SK-MEL-5 (cell line): ENCODE measurements around the gene LIN37. TPM values are rescaled to one million over a fixed set of nuclear protein-coding genes. Genes with fewer than 3 reads are reported as not detected.

ENCODE experiments used
- DNase-seq: peaks from one replicate; pipeline ENCODE4 v3.0.0-alpha.2; 2016; ENCODE audit warnings: low read depth, low spot score
- in situ Hi-C: cut with HindIII; loops from 2 replicates; pipeline ENCODE4 v1.10.0; 2016; ENCODE audit warnings: low sequenced_read_pairs, high pct_unique_total_duplicates, low pct_unique_long_range_greater_than_20kb
- polyA plus RNA-seq, 2 experiments: library from polyadenylated mRNA; depleted of rRNA; stranded (reverse); fragments of >200 nt; gene quantifications; 2 replicates each; pipeline ENCODE4 v1.2.3, GENCODE V29; 2015
- total RNA-seq: library from RNA; depleted of rRNA; stranded (reverse); fragments of >200 nt; shearing (Covaris generic); gene quantifications from 2 replicates; pipeline ENCODE4 v1.2.3, GENCODE V29; 2014; rRNA removed

LIN37 gene, protein sequence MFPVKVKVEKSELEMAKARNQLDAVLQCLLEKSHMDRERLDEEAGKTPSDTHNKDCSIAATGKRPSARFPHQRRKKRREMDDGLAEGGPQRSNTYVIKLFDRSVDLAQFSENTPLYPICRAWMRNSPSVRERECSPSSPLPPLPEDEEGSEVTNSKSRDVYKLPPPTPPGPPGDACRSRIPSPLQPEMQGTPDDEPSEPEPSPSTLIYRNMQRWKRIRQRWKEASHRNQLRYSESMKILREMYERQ
- total RNA-seq, result 5.3 and 7.7 TPM in 2 replicates
- polyA plus RNA-seq (2015; cell fraction: cytosol; rRNA removed), result 8.1 TPM in 2 replicates
- polyA plus RNA-seq (2015; cell fraction: nucleus; rRNA removed), result 48.8 and 50.8 TPM in 2 replicates

DNA sequence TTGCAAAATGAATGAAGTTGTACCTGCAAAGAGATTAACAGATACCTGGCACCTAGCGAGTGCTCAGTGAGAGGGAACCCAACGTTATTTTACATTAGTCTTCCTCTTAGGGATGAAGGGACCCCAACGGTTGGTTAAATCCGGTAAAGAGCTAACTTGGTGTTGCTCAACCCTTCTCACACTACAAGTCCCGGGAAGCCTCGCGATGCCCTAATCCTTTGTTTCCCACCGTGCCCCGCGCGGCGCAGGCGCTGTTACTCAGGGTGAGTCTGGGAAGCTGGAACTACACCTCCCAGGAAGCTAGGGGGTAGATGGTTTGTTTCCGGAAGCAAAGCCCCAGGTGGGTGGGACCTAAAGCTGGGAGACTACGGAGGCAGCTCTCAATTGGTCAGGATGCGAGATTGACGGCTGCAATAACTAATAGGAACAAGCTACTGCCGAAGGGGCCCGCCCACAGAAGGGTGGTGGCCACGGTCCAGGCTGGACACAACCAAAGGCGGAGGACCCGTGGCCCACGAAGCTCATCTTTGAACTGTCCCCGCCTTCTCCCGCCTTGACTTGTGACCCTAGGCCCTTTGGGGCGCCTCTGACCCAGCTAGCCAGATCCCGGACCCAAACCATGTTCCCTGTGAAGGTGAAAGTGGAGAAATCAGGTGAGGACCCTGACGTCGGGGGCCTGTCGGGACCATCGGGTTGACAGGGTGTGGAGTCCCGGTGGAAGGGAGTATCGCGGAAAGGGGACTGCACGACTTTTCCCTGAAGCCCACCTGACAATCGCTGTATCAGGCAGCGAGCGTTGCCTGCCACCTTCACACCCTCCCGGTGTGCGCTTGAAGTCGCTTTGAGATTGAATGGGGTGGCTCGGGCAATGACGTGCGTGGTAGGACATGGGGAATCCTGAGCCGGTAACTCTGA, at the start of gene LIN37:
Gene LIN37 (plus strand): TSS at position 471 of the 915 bp plus-strand sequence. CDS start 149 bp downstream, at position 620.
- in situ Hi-C loops, result no loop called here
- DNase-seq, result peak; percentile 99

DNA sequence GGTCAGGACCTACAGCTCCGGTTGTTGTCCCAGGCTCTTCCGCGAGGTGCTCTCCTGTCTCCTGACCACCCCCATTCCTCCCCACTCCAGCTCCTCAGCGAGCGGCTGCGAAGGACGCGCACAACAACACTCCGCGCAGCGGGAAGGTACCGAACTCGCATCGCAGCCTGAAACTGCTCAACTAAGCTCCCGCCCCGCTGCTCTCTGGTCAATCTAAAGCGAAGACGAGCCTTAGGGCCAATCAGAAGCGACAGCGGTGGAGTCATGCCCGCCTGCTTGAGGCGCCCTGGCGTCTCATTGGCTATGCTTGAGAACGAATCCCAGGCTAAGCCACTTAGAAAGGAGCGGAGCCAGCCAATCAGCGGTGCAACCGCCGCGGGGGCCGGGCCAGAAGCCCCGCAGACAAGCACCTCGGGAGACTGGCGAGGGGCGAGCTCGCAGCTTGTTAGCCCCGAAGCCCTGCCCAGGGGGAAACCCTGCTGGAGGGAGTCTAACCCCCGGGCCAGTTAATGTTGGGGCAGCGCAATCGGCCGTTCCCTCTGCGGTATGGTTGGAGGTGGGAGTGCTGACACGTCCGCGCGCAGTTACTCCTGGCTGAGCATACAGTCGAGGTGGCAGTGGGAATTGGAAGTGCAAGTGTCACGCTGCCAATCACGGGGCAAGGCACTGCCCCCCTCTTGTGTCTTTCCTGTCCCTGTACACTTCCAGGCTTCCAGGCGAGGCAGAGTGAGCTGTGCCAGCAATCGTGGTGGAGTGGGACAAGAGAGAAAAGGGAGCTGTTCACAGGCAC, 46.0 kb upstream of the LIN37 start:
- DNase-seq, result peak; percentile 98
- in situ Hi-C loops, result no loop called here

DNA sequence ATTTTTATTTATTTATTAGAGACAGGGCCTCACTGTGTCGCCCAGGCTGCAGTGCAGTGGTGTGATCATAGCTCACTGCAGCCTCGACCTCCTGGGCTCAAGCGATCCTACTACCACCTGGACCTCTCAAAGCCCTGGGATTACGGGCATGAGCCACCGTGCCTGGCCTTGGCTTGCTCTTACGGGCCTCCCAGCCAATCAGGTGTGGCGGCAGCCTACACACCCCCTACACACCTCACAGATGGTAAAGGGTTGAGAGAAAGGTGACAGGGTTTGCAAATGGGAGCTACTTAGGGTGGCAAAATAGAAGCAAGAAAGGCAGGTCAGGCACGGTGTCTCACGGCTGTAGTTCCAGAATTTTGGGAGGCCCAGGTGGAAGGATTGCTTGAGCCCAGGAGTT, 45.0 kb upstream of the LIN37 start:
- DNase-seq, result no peak
- in situ Hi-C loops, result no loop called here

DNA sequence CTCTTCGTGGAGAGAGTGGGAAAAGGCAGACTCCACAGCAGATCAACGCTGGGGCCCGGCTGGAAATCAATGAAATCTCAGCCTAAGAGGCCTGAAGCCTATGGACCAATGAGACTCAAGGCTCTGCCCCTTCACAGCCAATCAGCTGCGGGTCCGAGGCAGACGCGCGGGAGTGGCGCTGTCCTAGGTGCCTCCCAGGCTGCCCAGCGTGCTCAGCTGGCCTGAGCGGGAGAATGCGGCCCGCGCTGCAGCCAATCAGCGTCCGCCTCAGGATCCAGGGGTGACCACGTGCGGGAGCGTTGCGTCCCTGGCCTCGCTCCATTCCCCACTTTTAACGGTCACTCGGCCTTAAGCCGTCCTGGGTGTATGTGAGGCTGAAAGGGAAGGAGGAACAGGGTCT, 44.2 kb upstream of the LIN37 start, which contains the start of gene ZBTB32:
Gene ZBTB32 (plus strand): TSS at position 341 of the 400 bp plus-strand sequence. CDS start 10,069 bp downstream, outside the sequence.
- no peak for DNase-seq
- in situ Hi-C loops, result no loop called here

DNA sequence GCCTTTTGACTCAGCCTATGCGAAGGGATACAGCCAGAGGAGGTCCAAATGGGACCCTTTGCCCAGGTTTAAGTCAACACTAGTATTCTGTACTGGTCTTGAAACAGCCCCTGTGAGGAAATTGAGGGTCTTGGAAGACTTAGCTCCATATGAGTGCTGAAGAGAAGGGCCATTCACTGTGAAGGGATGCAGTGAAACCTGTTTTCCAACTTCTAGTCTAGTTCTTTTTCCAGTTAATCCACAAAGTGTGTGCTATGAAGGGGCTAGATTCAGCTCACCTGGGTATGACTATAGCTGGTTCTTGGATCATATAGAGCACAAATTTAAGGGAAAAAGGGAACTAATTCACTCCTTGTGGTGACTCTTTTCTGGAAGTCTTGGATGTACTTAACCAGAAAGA, 40.0 kb upstream of the LIN37 start:
- no peak for DNase-seq

DNA sequence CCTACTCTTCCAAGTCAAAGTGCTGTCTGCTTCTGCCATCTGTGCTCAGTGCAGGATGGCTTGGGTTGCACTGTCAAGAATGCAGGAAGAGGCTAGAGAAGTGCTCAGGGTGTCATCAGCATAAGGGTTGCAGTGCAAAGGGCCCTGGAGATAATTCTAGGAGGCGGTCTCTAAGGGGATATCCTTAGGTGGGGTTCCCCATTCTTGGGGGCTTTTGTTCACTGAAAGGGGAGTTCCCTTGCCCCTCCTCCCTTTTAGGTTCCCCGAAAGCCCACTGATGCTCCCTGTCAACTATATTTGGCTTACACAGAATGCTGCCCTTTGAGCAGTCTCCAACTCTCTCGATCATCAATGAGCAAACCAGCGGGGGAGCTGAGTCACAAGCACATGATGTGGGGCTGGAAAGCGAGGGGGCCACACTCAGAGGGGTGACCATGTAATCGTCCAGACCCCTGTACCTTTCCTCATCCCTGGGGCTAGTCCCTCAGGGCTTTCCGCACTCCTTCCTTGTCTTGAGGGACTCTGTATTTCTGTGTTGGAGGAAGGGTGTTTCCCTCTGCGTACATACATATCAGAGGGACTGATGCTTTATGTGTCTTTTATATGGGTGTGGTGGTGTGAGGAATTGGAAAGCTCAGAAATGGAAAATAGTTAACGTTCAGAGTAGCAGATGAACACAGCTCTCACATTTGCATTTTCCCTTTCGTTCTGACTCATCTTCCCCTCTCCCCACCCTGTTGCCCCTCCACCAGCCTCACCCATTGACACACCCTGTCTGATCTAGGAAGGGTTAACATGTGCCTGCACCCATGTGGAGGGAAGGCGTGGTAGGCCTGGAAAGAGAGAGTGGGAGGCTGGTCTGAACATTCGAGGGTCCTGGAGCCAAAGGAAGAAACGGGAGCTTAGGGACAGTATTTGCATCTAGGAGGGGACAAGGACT, 37.3 kb upstream of the LIN37 start:
- in situ Hi-C loops, result no loop called here
- DNase-seq, result no peak

More for the DNA sequence above, 40.0 kb upstream of the LIN37 start:
- in situ Hi-C loops, result no loop called here

DNA sequence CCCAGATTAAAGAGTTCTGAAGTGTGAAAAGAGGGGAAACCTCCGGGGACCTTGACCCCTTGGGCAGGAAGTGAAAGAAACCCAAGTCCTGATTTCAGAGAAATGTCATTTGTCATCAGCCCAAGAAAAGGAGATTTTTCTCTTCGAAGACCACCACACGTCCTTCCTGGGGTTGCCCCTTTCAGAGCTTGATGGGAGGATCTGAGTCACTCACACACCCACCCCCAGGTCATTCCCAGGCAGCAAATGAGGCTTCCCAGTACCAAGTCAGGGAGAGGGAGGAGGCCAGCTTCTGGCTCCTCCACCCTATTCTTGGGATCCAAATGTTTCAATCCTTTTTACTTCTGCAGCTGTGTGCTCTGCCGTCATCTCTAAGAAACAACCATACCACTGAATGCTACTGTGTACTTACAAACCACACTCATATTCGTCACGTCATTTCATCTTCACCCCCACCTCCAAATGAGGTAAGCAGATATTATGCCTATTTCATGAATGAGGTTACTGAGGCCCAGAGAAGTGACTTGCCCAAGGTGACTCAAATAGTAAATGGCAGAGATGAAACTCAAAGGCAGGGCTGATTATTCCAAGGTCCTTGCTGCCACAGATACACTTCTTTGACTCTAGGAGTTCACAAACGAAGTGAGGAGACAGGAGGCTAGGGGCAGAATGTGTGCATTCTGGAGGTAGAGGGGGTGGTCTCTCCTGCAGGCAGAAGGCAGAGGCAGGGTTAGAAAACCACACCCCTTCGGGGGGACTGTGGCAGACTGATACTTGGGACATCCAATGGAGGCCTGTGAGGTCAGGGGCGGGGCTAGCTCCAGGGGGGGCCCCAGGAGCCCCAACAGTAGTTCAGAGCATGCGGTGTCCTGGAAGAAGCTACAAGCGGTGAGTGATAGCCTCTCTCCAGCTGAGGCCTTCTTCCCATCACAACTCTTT, 35.5 kb upstream of the LIN37 start:
- in situ Hi-C loops, result no loop called here
- no peak for DNase-seq

DNA sequence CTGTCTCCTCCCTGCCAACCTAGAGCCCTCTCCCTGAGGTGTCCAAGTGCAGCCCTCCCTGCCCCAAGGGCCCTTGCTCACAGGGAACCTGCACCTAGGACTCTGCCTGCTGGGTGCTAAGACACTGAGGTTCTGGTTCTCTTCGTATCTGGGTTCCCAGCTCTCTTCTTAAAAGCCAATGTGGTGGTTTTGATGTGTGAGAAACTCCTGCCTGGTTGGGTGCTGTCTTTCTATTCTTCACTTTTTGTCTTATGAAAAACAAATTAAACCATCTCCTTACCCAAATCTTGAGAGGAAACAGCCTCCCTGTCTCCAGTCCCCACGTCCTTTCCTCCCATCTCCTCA, 34.9 kb upstream of the LIN37 start:
- DNase-seq, result no peak
- in situ Hi-C loops, result no loop called here

DNA sequence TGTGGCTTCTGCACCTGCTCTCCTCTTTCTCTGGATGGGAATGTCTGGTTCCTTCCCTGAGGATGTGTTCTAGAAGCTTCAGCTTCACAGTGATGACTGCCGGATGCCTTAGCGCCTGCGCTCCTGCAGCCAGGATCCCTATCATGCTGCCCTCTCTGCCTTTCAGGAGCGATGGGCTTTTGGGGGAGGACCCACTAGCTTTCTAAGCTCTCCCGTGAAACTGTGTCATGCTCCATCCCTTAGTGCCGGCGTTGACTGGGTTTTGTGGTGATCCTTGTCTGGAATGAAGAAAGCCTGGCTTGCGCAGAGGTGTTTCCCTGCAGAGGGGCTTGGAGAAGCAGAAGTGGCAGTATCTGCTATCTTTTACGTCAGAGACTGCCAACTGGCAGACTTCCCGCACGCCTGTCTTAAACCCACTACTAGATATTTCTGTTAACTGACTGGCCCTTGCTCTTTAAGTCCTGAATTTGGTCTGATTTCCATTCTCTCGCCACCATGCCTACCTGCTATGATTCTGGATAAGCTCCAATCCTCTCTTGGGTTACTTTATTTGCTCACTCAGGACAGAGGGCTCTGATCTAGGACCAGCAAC, 34.4 kb upstream of the LIN37 start:
- in situ Hi-C loops, result no loop called here
- DNase-seq, result no peak

DNA sequence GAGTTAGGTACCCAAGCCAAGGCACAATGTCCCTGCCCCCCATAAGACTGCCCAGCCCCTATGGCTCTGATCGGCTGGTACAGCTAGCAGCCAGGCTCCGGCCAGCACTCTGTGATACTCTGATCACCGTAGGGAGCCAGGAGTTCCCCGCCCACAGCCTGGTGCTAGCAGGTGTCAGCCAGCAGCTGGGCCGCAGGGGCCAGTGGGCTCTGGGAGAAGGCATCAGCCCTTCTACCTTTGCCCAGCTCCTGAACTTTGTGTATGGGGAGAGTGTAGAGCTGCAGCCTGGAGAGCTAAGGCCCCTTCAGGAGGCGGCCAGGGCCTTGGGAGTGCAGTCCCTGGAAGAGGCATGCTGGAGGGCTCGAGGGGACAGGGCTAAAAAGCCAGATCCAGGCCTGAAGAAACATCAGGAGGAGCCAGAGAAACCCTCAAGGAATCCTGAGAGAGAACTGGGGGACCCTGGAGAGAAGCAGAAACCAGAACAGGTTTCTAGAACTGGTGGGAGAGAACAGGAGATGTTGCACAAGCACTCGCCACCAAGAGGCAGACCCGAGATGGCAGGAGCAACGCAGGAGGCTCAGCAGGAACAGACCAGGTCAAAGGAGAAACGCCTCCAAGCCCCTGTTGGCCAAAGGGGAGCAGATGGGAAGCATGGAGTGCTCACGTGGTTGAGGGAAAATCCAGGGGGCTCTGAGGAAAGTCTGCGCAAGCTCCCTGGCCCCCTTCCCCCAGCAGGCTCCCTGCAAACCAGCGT, 33.6 kb upstream of the LIN37 start:
- in situ Hi-C loops, result no loop called here
- no peak for DNase-seq

DNA sequence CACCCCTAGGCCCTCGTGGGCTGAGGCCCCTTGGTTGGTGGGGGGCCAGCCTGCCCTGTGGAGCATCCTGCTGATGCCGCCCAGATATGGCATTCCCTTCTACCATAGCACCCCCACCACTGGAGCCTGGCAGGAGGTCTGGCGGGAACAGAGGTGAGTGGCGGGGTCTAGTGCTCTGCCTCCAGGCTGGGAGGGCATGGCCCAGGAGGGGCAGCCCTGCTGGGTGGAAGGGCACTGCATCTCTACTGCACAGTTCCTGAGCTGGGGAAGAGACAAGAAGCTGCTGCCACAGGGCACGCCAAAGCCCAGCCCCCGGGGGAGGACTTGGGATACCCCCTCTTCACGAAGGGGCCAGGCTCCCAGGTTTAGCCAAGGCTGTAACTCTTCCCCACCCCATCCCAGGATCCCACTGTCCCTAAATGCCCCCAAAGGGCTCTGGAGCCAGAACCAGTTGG, 33.0 kb upstream of the LIN37 start:
- in situ Hi-C loops, result no loop called here
- no peak for DNase-seq

DNA sequence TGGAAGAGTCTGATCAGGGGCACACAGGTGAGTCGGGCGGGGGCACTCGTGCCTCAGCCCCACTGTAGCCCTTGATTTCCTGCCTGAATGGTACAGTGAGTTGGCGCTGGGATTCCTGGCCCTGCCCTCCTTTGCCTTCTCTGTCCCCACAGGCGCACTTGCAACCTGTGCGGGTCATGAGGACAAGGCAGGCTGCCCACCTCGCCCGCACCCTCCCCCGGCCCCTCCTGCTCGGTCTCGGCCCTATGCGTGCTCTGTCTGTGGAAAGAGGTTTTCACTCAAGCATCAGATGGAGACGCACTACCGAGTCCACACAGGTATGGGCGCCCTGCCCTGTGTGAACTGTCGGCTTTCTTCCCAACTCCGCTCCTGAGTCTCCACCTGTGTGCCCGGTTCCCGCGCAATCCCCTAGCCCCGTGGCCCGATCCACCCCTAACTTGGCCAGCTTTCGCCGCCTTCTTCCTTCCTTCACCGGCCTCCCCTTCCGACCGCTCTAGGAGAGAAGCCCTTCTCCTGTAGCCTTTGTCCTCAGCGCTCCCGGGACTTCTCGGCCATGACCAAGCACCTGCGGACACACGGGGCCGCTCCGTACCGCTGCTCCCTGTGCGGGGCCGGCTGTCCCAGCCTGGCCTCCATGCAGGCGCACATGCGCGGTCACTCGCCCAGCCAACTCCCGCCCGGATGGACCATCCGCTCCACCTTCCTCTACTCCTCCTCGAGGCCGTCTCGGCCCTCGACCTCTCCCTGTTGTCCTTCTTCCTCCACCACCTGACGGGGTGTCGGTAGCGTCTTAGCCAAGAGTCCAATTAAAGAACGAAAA, 32.2 kb upstream of the LIN37 start:
- DNase-seq, result no peak
- in situ Hi-C loops, result no loop called here

DNA sequence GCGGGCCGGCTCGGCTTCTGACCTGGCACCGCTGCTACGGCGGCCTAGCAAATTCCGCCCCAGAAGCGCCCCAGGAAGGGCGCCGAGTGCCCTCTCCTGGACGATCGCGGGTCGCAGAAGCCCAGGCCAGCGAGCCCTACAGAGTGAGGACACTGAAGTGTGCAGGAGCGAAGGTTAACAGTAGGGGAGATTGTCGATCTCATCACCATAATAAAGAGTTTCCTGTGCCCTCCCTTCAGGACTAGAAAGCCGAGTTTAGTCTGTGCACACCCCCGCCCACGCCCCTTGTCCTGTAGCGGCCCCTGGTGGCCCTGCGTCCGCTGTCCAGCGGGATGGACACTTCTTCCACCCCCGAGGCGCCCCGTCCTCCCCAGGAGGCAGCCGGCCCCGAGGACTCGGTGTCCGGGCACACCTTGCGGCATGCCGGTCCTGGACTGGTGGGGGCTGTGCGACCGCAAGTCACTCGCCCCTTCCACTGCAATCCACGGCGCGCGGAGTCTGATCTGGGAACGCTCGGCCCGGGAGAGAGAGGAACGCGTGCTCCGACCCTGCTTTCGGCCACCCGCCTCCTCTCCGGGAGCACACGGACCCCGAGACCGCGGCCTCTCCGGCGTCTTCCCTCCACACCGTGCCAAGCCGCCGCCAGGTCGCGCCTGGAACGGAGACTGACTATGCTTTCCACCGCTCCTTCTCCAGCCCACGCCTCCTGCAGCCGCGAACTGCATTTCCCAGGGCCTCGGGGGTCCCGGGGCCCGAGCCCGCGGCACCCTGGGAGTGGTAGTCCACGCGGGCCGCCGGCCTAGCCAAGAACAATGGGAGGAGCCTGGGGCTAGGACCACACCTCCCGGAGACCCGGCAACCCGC, 31.3 kb upstream of the LIN37 start:
- DNase-seq, result peak; percentile 92
- in situ Hi-C loops, result no loop called here
